ENCODE data around the gene GRIK4. TPM values are rescaled to one million over a fixed set of nuclear protein-coding genes. Genes with fewer than 3 reads are reported as not detected.
"Not testable (repeated sequence)": the region's sequence is repeated elsewhere in the genome, so short reads cannot be mapped to it uniquely, and the experiment has no call there.

The GRIK4 gene
- total RNA-seq, 1 experiment from 2014 or later = 3.3 TPM

DNA sequence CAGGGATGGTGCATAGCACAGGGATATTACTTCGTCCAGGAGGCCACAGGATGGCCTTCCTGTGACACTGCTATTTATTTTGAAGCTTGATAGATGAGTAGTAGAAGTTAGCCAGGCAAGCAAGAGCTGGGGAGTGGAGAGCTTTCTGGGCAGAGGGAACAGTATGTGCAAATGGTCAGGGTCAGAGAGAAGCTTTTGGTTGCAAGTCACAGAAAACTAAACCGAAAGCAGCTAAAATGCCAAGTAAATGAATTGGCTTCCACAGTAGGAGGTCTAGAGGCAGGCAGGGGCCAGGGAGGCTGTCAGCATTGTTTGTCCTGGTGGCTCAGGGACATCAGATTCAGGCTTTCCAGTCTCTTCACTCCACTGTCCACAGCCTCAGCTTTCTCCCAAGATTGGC lies 247.5 kb downstream of the GRIK4 start:
- H3K4me1 Mint-ChIP-seq = peaks cover 11% of the 10 kb centered on the region
- peaks cover 8% of the 10 kb centered on the region for H3K9me3 Mint-ChIP-seq
- ATAC-seq = peak; percentile 34; the same call in 1 of the 2 replicates
- DNase-seq (ENCODE audit: low spot score) = no peak
- H3K36me3 Mint-ChIP-seq = no peaks in the 10 kb centered on the region
- peaks cover 6% of the 10 kb centered on the region for H3K27me3 Mint-ChIP-seq (ENCODE audit: low read depth)
- H3K4me3 Mint-ChIP-seq = no peak overlapping the region
- no peak for TF ChIP-seq ZNF219 (CRISPR knock-in tag; IDR thresholded peaks at IDR 0.05; ENCODE audit: borderline replicate concordance)
- TF ChIP-seq CREM (CRISPR knock-in tag; IDR thresholded peaks at IDR 0.05) = no peak
- TF ChIP-seq MAX (CRISPR knock-in tag; IDR thresholded peaks at IDR 0.05) = no peak
- CTCF ChIA-PET = interaction anchor here (1.0 to 1.1 kb wide), 2 partner anchors 17 to 62 kb away, joined by 3 to 4 read pairs; no protein-coding TSS in a partner anchor
- POLR2A ChIA-PET = no interaction called here
- H3K27ac Mint-ChIP-seq = no peak overlapping the region

DNA sequence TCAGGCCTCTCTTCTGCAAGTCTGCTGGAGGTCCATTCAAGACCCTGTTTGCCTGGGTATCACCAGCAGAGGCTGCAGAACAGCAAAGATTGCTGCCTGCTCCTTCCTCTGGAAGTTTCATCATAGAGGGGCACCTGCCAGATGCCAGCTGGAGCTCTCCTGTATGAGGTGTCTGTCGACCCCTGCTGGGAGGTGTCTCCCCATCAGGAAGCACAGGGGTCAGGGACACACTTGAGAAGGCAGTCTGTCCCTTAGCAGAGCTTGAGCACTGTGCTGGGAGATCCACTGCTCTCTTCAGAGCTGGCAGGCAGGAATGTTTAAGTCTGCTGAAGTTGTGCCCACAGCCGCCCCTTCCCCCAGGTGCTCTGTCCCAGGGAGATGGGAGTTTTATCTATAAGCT lies 254.2 kb downstream of the GRIK4 start:
- H3K4me1 Mint-ChIP-seq; DNase-seq (ENCODE audit: low spot score); H3K4me3 Mint-ChIP-seq; H3K27ac Mint-ChIP-seq; H3K27me3 Mint-ChIP-seq (ENCODE audit: low read depth); POLR2A ChIA-PET; ATAC-seq: not testable (repeated sequence)
- H3K36me3 Mint-ChIP-seq = peaks cover 26% of the 10 kb centered on the region
- H3K9me3 Mint-ChIP-seq = peaks cover 47% of the 10 kb centered on the region
- CTCF ChIA-PET = interaction anchor here (1.1 kb wide), 1 partner anchor 10 kb away, joined by 3 read pairs; no protein-coding TSS in a partner anchor

GRCh38 chr11:120766318-120766717 lies 254.8 kb downstream of the GRIK4 start:
- ChIA-PET CTCF (interaction anchor here (0.5 to 1.1 kb wide), 2 partner anchors 10 to 186 kb away, joined by 3 read pairs; no protein-coding TSS in a partner anchor), POLR2A (no interaction called here)
- Mint-ChIP-seq H3K36me3 (peaks cover 26% of the 10 kb centered on the region), H3K27ac (no peak overlapping the region), H3K9me3 (peaks cover 53% of the 10 kb centered on the region), H3K27me3 (ENCODE audit: low read depth) (peaks cover 3% of the 10 kb centered on the region; the same call in 1 of the 2 replicates), H3K4me1 (peaks cover 5% of the 10 kb centered on the region), H3K4me3 (no peak overlapping the region)
- ATAC-seq (no peak), DNase-seq (ENCODE audit: low spot score) (no peak)
- TF ChIP-seq, protein P1, sequence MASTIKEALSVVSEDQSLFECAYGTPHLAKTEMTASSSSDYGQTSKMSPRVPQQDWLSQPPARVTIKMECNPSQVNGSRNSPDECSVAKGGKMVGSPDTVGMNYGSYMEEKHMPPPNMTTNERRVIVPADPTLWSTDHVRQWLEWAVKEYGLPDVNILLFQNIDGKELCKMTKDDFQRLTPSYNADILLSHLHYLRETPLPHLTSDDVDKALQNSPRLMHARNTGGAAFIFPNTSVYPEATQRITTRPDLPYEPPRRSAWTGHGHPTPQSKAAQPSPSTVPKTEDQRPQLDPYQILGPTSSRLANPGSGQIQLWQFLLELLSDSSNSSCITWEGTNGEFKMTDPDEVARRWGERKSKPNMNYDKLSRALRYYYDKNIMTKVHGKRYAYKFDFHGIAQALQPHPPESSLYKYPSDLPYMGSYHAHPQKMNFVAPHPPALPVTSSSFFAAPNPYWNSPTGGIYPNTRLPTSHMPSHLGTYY (CRISPR knock-in tag; IDR thresholded peaks at IDR 0.05) = no peak
- TF ChIP-seq ZNF138 (CRISPR knock-in tag; conservative IDR thresholded peaks at IDR 0.05) (no peak), ZBTB21 (CRISPR knock-in tag; IDR thresholded peaks at IDR 0.05; ENCODE audit: borderline replicate concordance) (no peak), NFATC4 (CRISPR knock-in tag; IDR thresholded peaks at IDR 0.05) (no peak), TEAD4 (CRISPR knock-in tag; IDR thresholded peaks at IDR 0.05) (no peak), CREB1 (CRISPR knock-in tag; IDR thresholded peaks at IDR 0.05) (no peak), TEAD1 (CRISPR knock-in tag; IDR thresholded peaks at IDR 0.05) (no peak), GRHL2 (CRISPR knock-in tag; IDR thresholded peaks at IDR 0.05; ENCODE audit: insufficient replicate concordance, severe bottlenecking) (no peak), MAX (CRISPR knock-in tag; IDR thresholded peaks at IDR 0.05) (no peak), ZNF121 (CRISPR knock-in tag; IDR thresholded peaks at IDR 0.05) (no peak)
- TF ChIP-seq, protein P2, sequence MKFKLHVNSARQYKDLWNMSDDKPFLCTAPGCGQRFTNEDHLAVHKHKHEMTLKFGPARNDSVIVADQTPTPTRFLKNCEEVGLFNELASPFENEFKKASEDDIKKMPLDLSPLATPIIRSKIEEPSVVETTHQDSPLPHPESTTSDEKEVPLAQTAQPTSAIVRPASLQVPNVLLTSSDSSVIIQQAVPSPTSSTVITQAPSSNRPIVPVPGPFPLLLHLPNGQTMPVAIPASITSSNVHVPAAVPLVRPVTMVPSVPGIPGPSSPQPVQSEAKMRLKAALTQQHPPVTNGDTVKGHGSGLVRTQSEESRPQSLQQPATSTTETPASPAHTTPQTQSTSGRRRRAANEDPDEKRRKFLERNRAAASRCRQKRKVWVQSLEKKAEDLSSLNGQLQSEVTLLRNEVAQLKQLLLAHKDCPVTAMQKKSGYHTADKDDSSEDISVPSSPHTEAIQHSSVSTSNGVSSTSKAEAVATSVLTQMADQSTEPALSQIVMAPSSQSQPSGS (CRISPR knock-in tag; IDR thresholded peaks at IDR 0.05; ENCODE audit: borderline replicate concordance, low read depth) = no peak

DNA sequence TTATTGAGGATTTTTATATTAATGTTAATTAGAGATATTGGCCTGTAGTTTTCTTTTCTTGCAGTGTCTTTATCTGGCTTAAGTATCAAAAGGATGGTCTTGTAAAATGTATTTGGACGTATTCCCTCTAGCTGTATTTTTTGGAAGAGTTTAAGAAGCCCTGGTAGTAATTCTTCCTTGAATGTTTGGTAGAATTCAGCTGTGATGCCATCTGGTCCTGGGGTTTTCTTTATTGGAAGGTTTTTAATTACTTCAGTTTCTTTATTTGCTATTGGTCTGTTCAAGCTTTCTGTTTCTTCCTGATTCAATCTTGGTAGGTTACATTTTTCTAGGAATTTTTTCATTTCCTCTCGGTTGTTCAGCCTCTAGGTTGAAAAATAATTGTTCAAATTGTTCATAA lies 257.4 kb downstream of the GRIK4 start:
- Mint-ChIP-seq H3K4me3 (no peak overlapping the region), H3K9me3 (peaks cover 58% of the 10 kb centered on the region), H3K27ac (no peak overlapping the region), H3K4me1 (peaks cover 16% of the 10 kb centered on the region), H3K36me3 (peaks cover 34% of the 10 kb centered on the region), H3K27me3 (ENCODE audit: low read depth) (peaks cover 3% of the 10 kb centered on the region)
- no peak for DNase-seq (ENCODE audit: low spot score)
- no peak for ATAC-seq
- ChIA-PET CTCF (interaction anchor here (1.5 to 1.9 kb wide), 3 partner anchors 72 to 109 kb away, joined by 5 to 6 read pairs (median 5); no protein-coding TSS in a partner anchor), POLR2A (no interaction called here)
- TF ChIP-seq ZNF532 (CRISPR knock-in tag; IDR thresholded peaks at IDR 0.05; ENCODE audit: borderline replicate concordance) (no peak), NFATC4 (CRISPR knock-in tag; IDR thresholded peaks at IDR 0.05) (no peak), SMAD4 (CRISPR knock-in tag; IDR thresholded peaks at IDR 0.05) (no peak), ZBTB43 (CRISPR knock-in tag; IDR thresholded peaks at IDR 0.05) (no peak), NR3C1 (CRISPR knock-in tag; conservative IDR thresholded peaks at IDR 0.05; ENCODE audit: low read depth) (no peak), GTF2I (CRISPR knock-in tag; conservative IDR thresholded peaks at IDR 0.05) (no peak)
- TF ChIP-seq, protein P3, sequence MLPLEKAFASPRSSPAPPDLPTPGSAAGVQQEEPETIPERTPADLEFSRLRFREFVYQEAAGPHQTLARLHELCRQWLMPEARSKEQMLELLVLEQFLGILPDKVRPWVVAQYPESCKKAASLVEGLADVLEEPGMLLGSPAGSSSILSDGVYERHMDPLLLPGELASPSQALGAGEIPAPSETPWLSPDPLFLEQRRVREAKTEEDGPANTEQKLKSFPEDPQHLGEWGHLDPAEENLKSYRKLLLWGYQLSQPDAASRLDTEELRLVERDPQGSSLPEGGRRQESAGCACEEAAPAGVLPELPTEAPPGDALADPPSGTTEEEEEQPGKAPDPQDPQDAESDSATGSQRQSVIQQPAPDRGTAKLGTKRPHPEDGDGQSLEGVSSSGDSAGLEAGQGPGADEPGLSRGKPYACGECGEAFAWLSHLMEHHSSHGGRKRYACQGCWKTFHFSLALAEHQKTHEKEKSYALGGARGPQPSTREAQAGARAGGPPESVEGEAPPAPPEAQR (CRISPR knock-in tag; IDR thresholded peaks at IDR 0.05) = no peak

Data from WTC11 (cell line).